K562 (cell line): Measurements from ENCODE around the gene DSG3. TPM values are rescaled to one million over a fixed set of nuclear protein-coding genes. Genes with fewer than 3 reads are reported as not detected.
A peak's percentile ranks its signal among the peaks of the same experiment; 100 is the strongest.

Experiments
- ATAC-seq: fragments of 200-7000 bp; cut with Tn5 transposase; 3 replicates; pipeline ENCODE4 v1.9.1; 2020; ENCODE audit warnings: moderate library complexity
- BruUV-seq: library from RNA; stranded (reverse); fragments of 400-500 nt; replicated peaks from 2 replicates; lab custom pipeline; 2021; lab: Mats Ljungman, UMichigan
- CTCF ChIA-PET: fragments of 300-600 bp; formaldehyde crosslinking; extraction: SDS; loops from one replicate; lab custom pipeline; 2021; ENCODE audit warnings: low intra/inter-chr PET ratio; lab: Yijun Ruan, JAX
- POLR2A ChIA-PET: fragments of 300-600, 350-650 bp; sonication (Branson Sonifier 250); formaldehyde crosslinking; extraction: SDS; loops from one replicate; lab custom pipeline; 2021; ENCODE audit warnings: antibody characterized with exemption, inconsistent platforms; lab: Yijun Ruan, JAX
- DNase-seq, 4 experiments: peaks; one replicate each; pipeline versions ENCODE4 v3.0.0 to v3.0.0-alpha.2; 2011 to 2018; ENCODE audit warnings: low spot score in 3 of 4, mixed read lengths in 3 of 4; ENCODE audit errors: extremely low read depth in 1 of 4
- FAIRE-seq: peaks from 2 replicates; lab custom pipeline; 2011; peaks lifted over from hg19 to GRCh38; lab: Jason Lieb, UNC
- H2AFZ ChIP-seq: 2 replicates; pipeline ENCODE4 v1.6.0; 2011; ENCODE audit warnings: low read depth, low read length, control low read depth, inconsistent platforms
- H3K27ac ChIP-seq: fragments of 200-600 bp; 3 replicates; pipeline ENCODE4 v1.8.0; 2011; ENCODE audit warnings: low read depth, mild to moderate bottlenecking, control low read depth, inconsistent platforms, low read length, moderate library complexity, mixed read lengths; ENCODE audit errors: extremely low read depth
- H3K27me3 ChIP-seq, 2 experiments: fragments of 300-600 bp in 1 of 2; 2 replicates in 1 of 2; 3 replicates in 1 of 2; pipeline versions ENCODE4 v1.6.0 to v1.8.0; 2011; ENCODE audit warnings: inconsistent platforms in 2 of 2, low read length in 2 of 2, mild to moderate bottlenecking in 1 of 2, mixed read lengths in 1 of 2, moderate library complexity in 1 of 2; ENCODE audit not compliant: control insufficient read depth in 2 of 2, insufficient read depth in 2 of 2
- H3K36me3 ChIP-seq: fragments of 300-600 bp; 3 replicates; pipeline ENCODE4 v1.8.0; 2011; ENCODE audit warnings: mild to moderate bottlenecking, low read length, inconsistent platforms; ENCODE audit not compliant: control insufficient read depth, insufficient read depth
- H3K4me1 ChIP-seq, 2 experiments: fragments of 200-600 bp in 1 of 2; replicated peaks in 1 of 2; 2 replicates in 1 of 2; 3 replicates in 1 of 2; pipeline versions ENCODE4 v1.5.1 to v1.8.0; 2011; ENCODE audit warnings: inconsistent platforms in 2 of 2, low read length in 2 of 2, mild to moderate bottlenecking in 1 of 2, mixed read lengths in 1 of 2, moderate library complexity in 1 of 2; ENCODE audit not compliant: control insufficient read depth in 2 of 2, insufficient read depth in 2 of 2
- H3K4me2 ChIP-seq: 2 replicates; pipeline ENCODE4 v1.6.1; 2011; ENCODE audit warnings: low read length, control low read depth, inconsistent platforms, mixed read lengths; ENCODE audit not compliant: insufficient read depth
- H3K4me3 ChIP-seq: fragments of 200-600 bp; sonication (generic), shearing (Covaris generic); 2 replicates; pipeline ENCODE4 v1.5.1; 2016; ENCODE audit warnings: control low read depth, inconsistent platforms
- H3K79me2 ChIP-seq: fragments of 200-600 bp; 3 replicates; pipeline ENCODE4 v1.8.0; 2011; ENCODE audit warnings: low read length, inconsistent platforms; ENCODE audit not compliant: control insufficient read depth, insufficient read depth
- H3K9ac ChIP-seq, 2 experiments: 2 replicates each; pipeline versions ENCODE4 v1.6.0 to v1.6.1; 2011; ENCODE audit warnings: low read depth in 2 of 2, low read length in 2 of 2, control low read depth in 1 of 2, inconsistent platforms in 1 of 2, mild to moderate bottlenecking in 1 of 2, mixed read lengths in 1 of 2; ENCODE audit not compliant: insufficient read depth in 1 of 2
- H3K9me1 ChIP-seq: one replicate; pipeline ENCODE4 v1.6.0; 2011; ENCODE audit warnings: inconsistent platforms, mild to moderate bottlenecking, low read length, moderate library complexity; ENCODE audit not compliant: control insufficient read depth, insufficient read depth
- H3K9me3 ChIP-seq: replicated peaks from 2 replicates; pipeline ENCODE4 v1.5.1; 2011; ENCODE audit warnings: low read depth, low read length, inconsistent platforms; ENCODE audit not compliant: control insufficient read depth, insufficient read depth
- H4K20me1 ChIP-seq: replicated peaks from 2 replicates; pipeline ENCODE4 v1.6.1; 2011; ENCODE audit warnings: low read length, inconsistent platforms, mixed read lengths; ENCODE audit not compliant: control insufficient read depth, insufficient read depth
- ZNF512 ChIP-seq: IDR thresholded peaks from 2 replicates; pipeline ENCODE4 v1.6.1; 2016; ENCODE audit warnings: missing genetic modification characterization, missing compliant biosample characterization
- WGBS: fragments of 100-300 bp; shearing (Covaris generic); methylation state at CpG from one replicate; pipeline ENCODE4 v1.1.6; 2016; ENCODE audit warnings: low coverage, mixed read lengths; ENCODE audit not compliant: insufficient coverage; ENCODE audit errors: missing lambda C conversion rate; 5-methylcytosine and 5-hydroxymethylcytosine counted together
- in situ Hi-C: fragments of 300-500 bp; cut with MboI; formaldehyde crosslinking; loops from 4 replicates; pipeline ENCODE4 v1.15.0; 2018; ENCODE audit warnings: inconsistent platforms, mixed read lengths
- intact Hi-C: fragments of 100-400 bp; cut with micrococcal nuclease; formaldehyde crosslinking; loops from 2 replicates; pipeline ENCODE4 v1.14.2; 2022
- polyA plus RNA-seq, 8 experiments: library from polyadenylated mRNA; depleted of rRNA in 4 of 8; stranded (reverse) in 5 of 8; unstranded in 3 of 8; fragments of >200 nt; fragmentation: Nextera tagmentation in 2 of 8; fragmentation: Illumina TruSeq in 1 of 8; extraction: Ambion mirVana in 2 of 8; extraction: Trizol in 1 of 8; gene quantifications; 2 replicates each; pipeline versions ENCODE4 v1.2.1 to v1.2.3, GENCODE V29; 2011 to 2014; ENCODE audit warnings: inconsistent platforms in 1 of 8, missing spikeins in 1 of 8
- total RNA-seq, 7 experiments: library from RNA; depleted of rRNA in 6 of 7; stranded (reverse); fragments of >200 nt in 6 of 7; fragmentation: Illumina TruSeq in 2 of 7; extraction: Trizol in 2 of 7; gene quantifications; 2 replicates each; pipeline versions ENCODE4 v1.2.1 to v1.2.3, GENCODE V29; 2011 to 2021; ENCODE audit warnings: low replicate concordance in 1 of 7
- TF ChIP-seq, protein P1 (sequence below): fragments of 450-650 bp; IDR thresholded peaks from 2 replicates; pipeline ENCODE4 v1.6.1; 2016; ENCODE audit warnings: antibody characterized with exemption

Gene DSG3
- total and polyA plus RNA-seq, 9 of the 15 experiments (the other 6 are each of a cell fraction or from before 2014, with no cell fraction given), result 0.04 to 0.18 (median 0.07) TPM; not detected in 1

GRCh38 chr18:31429623-31430022, 17.9 kb upstream of the DSG3 start:
- intact Hi-C loops, result no loop called here
- Histone ChIP-seq H3K27me3 (no peaks in the 10 kb centered on the region), H3K4me3 (no peak overlapping the region), H2AFZ (peak overlapping the region; percentile 41; the same call in 1 of the 2 replicates), H3K4me1 (no peaks in the 10 kb centered on the region), H3K79me2 (no peaks in the 10 kb centered on the region), H3K36me3 (no peaks in the 10 kb centered on the region), H3K27ac (no peak overlapping the region), H3K9me3 (no peaks in the 10 kb centered on the region), H3K9ac (no peak overlapping the region), H3K4me2 (peak overlapping the region; percentile 9; the same call in 1 of the 2 replicates), H3K9me1 (no peaks in the 10 kb centered on the region), H4K20me1 (no peaks in the 10 kb centered on the region)
- ATAC-seq (peak; percentile 85), FAIRE-seq (no peak), DNase-seq (peak in 2 of 4 experiments; percentile 24 to 54)
- 0 out of 2 replicates have a peak, but pooled peaks have one; percentile 27 for TF ChIP-seq ZNF512 (tag)
- TF ChIP-seq, protein P1, sequence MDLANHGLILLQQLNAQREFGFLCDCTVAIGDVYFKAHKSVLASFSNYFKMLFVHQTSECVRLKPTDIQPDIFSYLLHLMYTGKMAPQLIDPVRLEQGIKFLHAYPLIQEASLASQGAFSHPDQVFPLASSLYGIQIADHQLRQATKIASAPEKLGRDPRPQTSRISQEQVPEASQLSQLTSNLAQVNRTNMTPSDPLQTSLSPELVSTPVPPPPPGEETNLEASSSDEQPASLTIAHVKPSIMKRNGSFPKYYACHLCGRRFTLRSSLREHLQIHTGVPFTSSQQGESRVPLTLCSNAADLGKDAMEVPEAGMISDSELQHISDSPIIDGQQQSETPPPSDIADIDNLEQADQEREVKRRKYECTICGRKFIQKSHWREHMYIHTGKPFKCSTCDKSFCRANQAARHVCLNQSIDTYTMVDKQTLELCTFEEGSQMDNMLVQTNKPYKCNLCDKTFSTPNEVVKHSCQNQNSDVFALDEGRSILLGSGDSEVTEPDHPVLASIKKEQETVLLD, result no peak
- POLR2A ChIA-PET, result interaction anchor here (0.6 to 1.0 kb wide), 2 partner anchors 9 to 12 kb away, joined by 3 read pairs; no protein-coding TSS in a partner anchor
- in situ Hi-C loops, result no loop called here
- 31% methylated on average over 2 of the region's 2 CpGs for WGBS
- CTCF ChIA-PET, result no interaction called here
- BruUV-seq, result no TSS peak
